Upper lobe of left lung (tissue), 6 donors: ENCODE results near the gene DCN. TPM values are rescaled to one million over a fixed set of nuclear protein-coding genes. Genes with fewer than 3 reads are reported as not detected.

Source experiments
- ATAC-seq, 2 donors: fragments of 200-7000 bp; cut with Tn5 transposase; one replicate each; pipeline ENCODE4 v1.9.1; 2022; ENCODE audit warnings: mild to moderate bottlenecking in 2 of 2, moderate library complexity in 2 of 2; ENCODE audit not compliant: low FRiP score in 2 of 2
- DNase-seq, 2 donors: peaks; one replicate each; pipeline ENCODE4 v3.0.0-alpha.2; 2019 to 2020
- H3K27ac ChIP-seq, 4 donors: fragments of 200-600 bp; sonication (generic); one replicate each; pipeline ENCODE4 v1.5.1; 2016 to 2019
- H3K27me3 ChIP-seq, 4 donors: fragments of 200-600 bp; sonication (generic); one replicate each; pipeline ENCODE4 v1.5.1; 2017 to 2019
- H3K36me3 ChIP-seq, 4 donors: fragments of 200-600 bp; sonication (generic); one replicate each; pipeline ENCODE4 v1.5.1; 2016 to 2019
- H3K4me1 ChIP-seq, 4 donors: fragments of 200-600 bp; sonication (generic); one replicate each; pipeline ENCODE4 v1.5.1; 2018 to 2019
- H3K4me3 ChIP-seq, 4 donors: fragments of 200-600 bp; sonication (generic); one replicate each; pipeline ENCODE4 v1.5.1; 2017 to 2019; ENCODE audit warnings: mild to moderate bottlenecking in 2 of 4, moderate library complexity in 1 of 4
- H3K9me3 ChIP-seq, 4 donors: fragments of 200-600 bp; sonication (generic); one replicate each; pipeline ENCODE4 v1.5.1; 2018 to 2019
- EP300 ChIP-seq, 4 donors: sonication (generic); formaldehyde crosslinking; IDR thresholded peaks; one replicate each; pipeline ENCODE4 v1.5.1; 2017; ENCODE audit warnings: antibody characterized with exemption in 4 of 4, control low read depth in 2 of 4
- POLR2A ChIP-seq, 4 donors: fragments of 450-650 bp; IDR thresholded peaks; one replicate each; pipeline ENCODE4 v1.5.1; 2016 to 2017; ENCODE audit warnings: antibody characterized with exemption in 4 of 4, mild to moderate bottlenecking in 2 of 4
- POLR2AphosphoS5 ChIP-seq, 2 donors: sonication (generic); formaldehyde crosslinking; IDR thresholded peaks; one replicate each; pipeline ENCODE4 v1.5.1; 2017; ENCODE audit warnings: antibody characterized with exemption in 2 of 2
- WGBS, 2 donors: methylation state at CpG; one replicate each; pipeline ENCODE4 v1.1.5; 2017 to 2018; 5-methylcytosine and 5-hydroxymethylcytosine counted together
- total RNA-seq, 6 donors: library from RNA; depleted of rRNA in 4 of 6; stranded (reverse); fragments of >200 nt in 4 of 6; gene quantifications; one replicate each; pipeline versions ENCODE4 v1.1.0 to v1.2.1, GENCODE V29; 2016 to 2021
- TF ChIP-seq, protein P1 (sequence below), 6 experiments: fragments of 450-650 bp in 4 of 6; fragments of 200-600 bp in 2 of 6; sonication (generic) in 2 of 6; IDR thresholded peaks; one replicate each; pipeline ENCODE4 v1.5.1; 2016 to 2019; ENCODE audit warnings: antibody characterized with exemption in 6 of 6
- donor health status: DM: no; HTN: no; CAD: no; lungs with moderate emphysema.
- donor health status: DM: no; HTN: yes; CAD: no; lungs with severe emphysema.

The DCN gene
- total RNA-seq, 6 donors from 2014 or later = 163 to 1,140 (median 478) TPM

DNA sequence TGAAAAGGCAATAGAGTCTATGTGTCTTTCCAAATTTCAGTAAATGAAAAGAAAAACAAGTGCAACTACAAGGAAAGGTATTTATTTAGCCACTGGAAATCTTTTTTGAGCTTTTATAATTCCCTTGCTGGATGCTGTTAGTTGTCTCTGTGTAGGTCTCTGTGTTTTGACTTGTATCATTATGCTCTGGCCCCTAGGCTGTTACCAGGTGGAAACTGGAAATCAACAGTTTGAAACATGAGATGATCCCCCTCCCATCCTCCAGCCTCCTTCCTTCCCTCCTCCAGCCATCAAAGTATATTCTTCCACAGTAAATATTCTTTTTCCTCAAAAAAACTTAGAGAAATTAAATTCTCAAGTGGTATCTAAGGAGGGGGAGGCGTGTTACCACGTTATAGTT lies 934 bp upstream of the DCN start:
- Histone ChIP-seq H3K36me3 (no peaks in the 10 kb centered on the region), H3K27ac (peak overlapping the region; percentile 1 to 78 (median 46)), H3K27me3 (no peaks in the 10 kb centered on the region), H3K4me1 (no peaks in the 10 kb centered on the region), H3K4me3 (no peak overlapping the region), H3K9me3 (no peaks in the 10 kb centered on the region)
- DNase-seq (no peak), ATAC-seq (no peak)
- TF ChIP-seq POLR2AphosphoS5 (IDR thresholded peaks at IDR 0.05) (no peak), POLR2A (IDR thresholded peaks at IDR 0.05) (no peak)
- TF ChIP-seq, protein P1, sequence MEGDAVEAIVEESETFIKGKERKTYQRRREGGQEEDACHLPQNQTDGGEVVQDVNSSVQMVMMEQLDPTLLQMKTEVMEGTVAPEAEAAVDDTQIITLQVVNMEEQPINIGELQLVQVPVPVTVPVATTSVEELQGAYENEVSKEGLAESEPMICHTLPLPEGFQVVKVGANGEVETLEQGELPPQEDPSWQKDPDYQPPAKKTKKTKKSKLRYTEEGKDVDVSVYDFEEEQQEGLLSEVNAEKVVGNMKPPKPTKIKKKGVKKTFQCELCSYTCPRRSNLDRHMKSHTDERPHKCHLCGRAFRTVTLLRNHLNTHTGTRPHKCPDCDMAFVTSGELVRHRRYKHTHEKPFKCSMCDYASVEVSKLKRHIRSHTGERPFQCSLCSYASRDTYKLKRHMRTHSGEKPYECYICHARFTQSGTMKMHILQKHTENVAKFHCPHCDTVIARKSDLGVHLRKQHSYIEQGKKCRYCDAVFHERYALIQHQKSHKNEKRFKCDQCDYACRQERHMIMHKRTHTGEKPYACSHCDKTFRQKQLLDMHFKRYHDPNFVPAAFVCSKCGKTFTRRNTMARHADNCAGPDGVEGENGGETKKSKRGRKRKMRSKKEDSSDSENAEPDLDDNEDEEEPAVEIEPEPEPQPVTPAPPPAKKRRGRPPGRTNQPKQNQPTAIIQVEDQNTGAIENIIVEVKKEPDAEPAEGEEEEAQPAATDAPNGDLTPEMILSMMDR (IDR thresholded peaks at IDR 0.05) = no peak
- WGBS, 2 donors = 40 to 46% methylated on average over 2 of the region's 2 CpGs

DNA sequence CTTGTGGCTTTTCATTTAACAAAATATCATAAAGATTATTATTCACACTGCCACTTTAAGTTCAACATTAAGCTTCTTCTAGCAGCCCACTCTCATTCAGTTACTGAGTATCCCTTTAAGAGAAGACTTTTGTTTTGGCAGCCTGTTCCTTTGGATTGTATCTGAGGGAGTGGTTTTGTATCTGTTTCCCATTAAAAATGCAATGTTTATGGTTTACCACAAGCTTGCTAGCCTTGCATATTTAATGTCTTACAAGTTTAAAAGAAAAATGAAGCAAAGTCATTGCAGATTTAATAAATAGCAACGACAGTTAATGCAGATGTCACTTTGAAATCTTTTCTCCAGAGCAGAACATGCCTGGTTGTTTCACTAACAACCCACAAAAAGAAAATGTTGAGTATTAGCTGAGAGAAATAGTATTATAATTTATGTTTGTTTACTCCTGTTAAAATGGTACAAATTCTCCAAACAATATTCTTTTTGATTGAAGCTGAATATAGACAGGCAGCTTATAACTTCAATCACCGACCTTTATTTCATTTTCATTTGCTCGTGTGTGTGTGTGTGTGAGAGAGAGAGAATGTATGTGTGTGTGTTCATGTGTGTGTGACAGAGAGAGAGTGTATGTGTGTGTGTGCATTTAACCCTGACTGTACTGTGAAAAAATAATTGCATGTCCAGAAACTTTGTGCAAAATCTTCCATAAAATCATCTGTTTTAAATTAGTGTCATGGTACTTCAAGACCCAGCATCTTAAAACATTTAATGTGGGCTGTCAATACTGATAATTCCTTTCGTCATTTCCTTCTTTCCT lies 1.8 kb downstream of the DCN start:
- no peaks in the 10 kb centered on the region for H3K27me3 ChIP-seq
- H3K27ac ChIP-seq = peak overlapping the region; percentile 31 to 76 (median 52)
- no peak for DNase-seq
- no peaks in the 10 kb centered on the region for H3K36me3 ChIP-seq
- no peaks in the 10 kb centered on the region for H3K9me3 ChIP-seq
- TF ChIP-seq, protein P1 (IDR thresholded peaks at IDR 0.05) = no peak
- TF ChIP-seq POLR2A (IDR thresholded peaks at IDR 0.05) (no peak), POLR2AphosphoS5 (IDR thresholded peaks at IDR 0.05) (no peak), EP300 (IDR thresholded peaks at IDR 0.05) (no peak)
- H3K4me3 ChIP-seq = peak overlapping the region in 3 of 4 donors; percentile 3 to 40 (median 32)
- peak in 1 of 2 donors; percentile 71 for ATAC-seq
- no peaks in the 10 kb centered on the region for H3K4me1 ChIP-seq
- 29 to 38% methylated on average over 4 of the region's 4 CpGs for WGBS, 2 donors

DNA sequence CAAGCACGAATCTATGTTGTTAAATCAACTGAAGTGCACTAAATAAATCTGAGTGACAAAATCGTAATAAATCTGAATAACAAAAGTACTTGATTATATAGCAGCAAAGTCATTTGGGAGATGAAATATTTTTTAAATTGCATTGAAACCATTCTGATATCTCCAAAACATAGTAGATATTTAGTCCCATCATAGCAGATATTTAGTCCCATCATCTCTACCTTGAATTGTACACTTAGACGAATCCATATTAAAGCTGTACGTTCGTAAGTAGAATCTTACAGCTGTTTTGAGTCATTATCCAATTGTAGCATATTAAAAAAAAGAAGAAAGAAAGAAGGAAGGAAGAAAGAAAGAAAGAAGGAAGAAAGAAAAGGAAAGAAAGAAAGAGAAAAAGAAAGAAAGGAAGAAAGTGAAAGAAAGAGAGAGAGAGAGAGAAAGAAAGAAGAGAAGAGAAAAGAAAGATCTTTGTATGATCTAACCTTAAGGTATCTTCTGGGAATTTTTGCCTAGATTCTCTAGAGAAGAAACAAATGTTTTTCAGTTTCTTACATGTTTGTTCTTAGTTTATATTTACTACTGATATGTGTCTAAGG lies 2.6 kb downstream of the DCN start:
- H3K36me3 ChIP-seq = no peaks in the 10 kb centered on the region
- H3K27me3 ChIP-seq = no peaks in the 10 kb centered on the region
- DNase-seq (no peak), ATAC-seq (no peak)
- H3K9me3 ChIP-seq = no peaks in the 10 kb centered on the region
- WGBS, 2 donors = 62 to 67% methylated on average over 5 of the region's 5 CpGs
- H3K27ac ChIP-seq = peak overlapping the region; percentile 31 to 76 (median 51)
- TF ChIP-seq POLR2AphosphoS5 (IDR thresholded peaks at IDR 0.05) (no peak), EP300 (IDR thresholded peaks at IDR 0.05) (no peak)
- TF ChIP-seq, protein P1 (IDR thresholded peaks at IDR 0.05) = no peak
- peak overlapping the region in 3 of 4 donors; percentile 17 to 42 (median 40) for H3K4me3 ChIP-seq
- H3K4me1 ChIP-seq = no peaks in the 10 kb centered on the region

DNA sequence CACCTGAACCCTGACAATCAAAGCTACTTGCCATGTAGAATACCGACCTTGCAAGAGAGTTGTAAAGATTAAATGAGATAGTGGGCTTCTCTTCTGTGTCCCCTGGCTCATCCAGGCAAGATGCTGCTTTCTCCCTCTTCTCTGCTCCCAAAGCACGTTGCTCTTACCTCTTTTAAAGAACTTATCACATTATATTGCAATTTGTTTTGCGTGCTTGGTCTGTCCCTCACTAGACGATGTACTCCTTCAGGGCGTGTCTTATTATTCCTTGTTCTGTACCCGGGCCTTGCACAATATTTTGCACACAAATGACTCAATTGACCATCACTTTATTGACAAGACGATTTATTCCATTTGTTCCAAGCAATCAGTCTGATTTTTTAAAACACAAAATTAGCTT lies 3.3 kb downstream of the DCN start:
- Histone ChIP-seq H3K27me3 (no peaks in the 10 kb centered on the region), H3K4me1 (no peaks in the 10 kb centered on the region), H3K9me3 (no peaks in the 10 kb centered on the region), H3K36me3 (no peaks in the 10 kb centered on the region), H3K4me3 (peak overlapping the region in 3 of 4 donors; percentile 17 to 42 (median 40)), H3K27ac (peak overlapping the region; percentile 24 to 76 (median 70))
- ATAC-seq = peak in 1 of 2 donors; percentile 62
- 56 to 62% methylated on average over 7 of the region's 7 CpGs for WGBS, 2 donors
- DNase-seq = no peak
- TF ChIP-seq POLR2A (IDR thresholded peaks at IDR 0.05) = no peak
- TF ChIP-seq POLR2AphosphoS5 (IDR thresholded peaks at IDR 0.05) = no peak
- no peak for TF ChIP-seq EP300 (IDR thresholded peaks at IDR 0.05)
- TF ChIP-seq, protein P1 (IDR thresholded peaks at IDR 0.05) = no peak
